Pons (tissue), 1 donor: ENCODE data around the gene IFT20.

Source experiments
- DNase-seq: peaks from one replicate; pipeline ENCODE4 v3.0.0-alpha.2; 2016; ENCODE audit warnings: low spot score

Gene IFT20, protein sequence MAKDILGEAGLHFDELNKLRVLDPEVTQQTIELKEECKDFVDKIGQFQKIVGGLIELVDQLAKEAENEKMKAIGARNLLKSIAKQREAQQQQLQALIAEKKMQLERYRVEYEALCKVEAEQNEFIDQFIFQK

GRCh38 chr17:28335201-28335958 lies at the start of gene IFT20, which contains the start of gene TNFAIP1:
TSS of gene IFT20 (minus strand) at chr17:28335472. CDS start at chr17:28331985, 3,487 bp downstream.
TSS of gene TNFAIP1 (plus strand) at chr17:28335761. CDS start at chr17:28339522, 3,761 bp downstream.
- peak; percentile 100 for DNase-seq

GRCh38 chr17:28385037-28385400 lies 49.7 kb upstream of the IFT20 start:
- DNase-seq, result no peak

GRCh38 chr17:28384281-28385036 lies 49.2 kb upstream of the IFT20 start:
- no peak for DNase-seq

DNA sequence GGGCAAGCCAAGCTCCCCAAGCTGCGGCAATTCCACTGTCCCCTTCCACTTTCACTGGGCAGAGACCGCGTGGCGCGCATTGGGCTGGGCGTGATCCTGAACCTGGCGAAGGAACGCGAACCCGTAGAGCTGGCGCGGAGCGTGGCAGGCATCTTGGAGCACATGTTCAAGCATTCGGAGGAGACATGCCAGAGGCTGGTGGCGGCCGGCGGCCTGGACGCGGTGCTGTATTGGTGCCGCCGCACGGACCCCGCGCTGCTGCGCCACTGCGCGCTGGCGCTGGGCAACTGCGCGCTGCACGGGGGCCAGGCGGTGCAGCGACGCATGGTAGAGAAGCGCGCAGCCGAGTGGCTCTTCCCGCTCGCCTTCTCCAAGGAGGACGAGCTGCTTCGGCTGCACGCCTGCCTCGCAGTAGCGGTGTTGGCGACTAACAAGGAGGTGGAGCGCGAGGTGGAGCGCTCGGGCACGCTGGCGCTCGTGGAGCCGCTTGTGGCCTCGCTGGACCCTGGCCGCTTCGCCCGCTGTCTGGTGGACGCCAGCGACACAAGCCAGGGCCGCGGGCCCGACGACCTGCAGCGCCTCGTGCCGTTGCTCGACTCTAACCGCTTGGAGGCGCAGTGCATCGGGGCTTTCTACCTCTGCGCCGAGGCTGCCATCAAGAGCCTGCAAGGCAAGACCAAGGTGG lies 46.0 kb upstream of the IFT20 start:
- DNase-seq, result no peak

- DNase-seq, result no peak
Observed at GRCh38 chr17:28379814-28380801, 44.8 kb upstream of the IFT20 start.

DNA sequence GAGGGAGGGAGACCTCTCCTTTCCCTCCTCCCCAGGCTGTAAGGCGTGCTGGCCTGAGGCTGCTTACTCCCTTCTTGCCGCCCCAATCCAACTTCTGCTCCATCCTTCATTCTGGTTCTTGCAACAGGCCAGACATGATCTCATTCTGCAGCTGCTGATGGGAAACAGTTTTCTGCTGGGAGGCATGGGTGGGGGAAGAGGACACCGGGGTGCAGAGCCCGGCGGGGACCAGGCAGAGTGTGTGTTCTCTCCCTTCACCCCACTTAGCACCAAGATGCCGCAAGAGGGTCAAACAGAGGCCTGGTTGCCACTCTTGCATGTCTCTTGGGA lies 37.6 kb upstream of the IFT20 start:
- DNase-seq, result no peak

DNA sequence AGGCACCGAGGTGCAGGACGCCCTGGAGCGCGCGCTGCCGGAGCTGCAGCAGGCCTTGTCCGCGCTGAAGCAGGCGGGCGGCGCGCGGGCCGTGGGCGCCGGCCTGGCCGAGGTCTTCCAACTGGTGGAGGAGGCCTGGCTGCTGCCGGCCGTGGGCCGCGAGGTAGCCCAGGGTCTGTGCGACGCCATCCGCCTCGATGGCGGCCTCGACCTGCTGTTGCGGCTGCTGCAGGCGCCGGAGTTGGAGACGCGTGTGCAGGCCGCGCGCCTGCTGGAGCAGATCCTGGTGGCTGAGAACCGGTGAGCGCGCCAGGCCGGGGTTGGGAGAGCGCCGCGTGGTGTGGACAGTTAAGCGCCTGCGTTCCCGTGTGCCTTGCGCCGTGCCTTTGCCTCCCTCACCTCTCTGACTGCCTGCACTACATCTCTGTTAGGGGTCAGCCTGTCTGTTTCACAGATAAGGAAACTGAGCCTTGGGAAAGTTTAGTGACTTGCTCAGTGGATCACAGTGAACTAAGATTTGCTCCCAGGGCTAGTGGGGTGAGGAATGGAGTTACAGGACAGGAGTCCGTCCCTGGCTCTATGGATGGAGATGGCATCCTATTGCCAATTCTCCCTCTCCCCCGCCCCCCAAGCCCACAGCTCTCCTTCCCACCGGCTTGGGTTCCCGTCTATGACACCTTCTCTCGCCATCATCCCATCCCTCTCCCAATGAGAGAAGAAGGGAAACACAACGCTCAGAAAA lies 37.1 kb upstream of the IFT20 start:
- no peak for DNase-seq

- DNase-seq, result peak; percentile 70
Observed at GRCh38 chr17:28371245-28372202, 36.3 kb upstream of the IFT20 start, which contains the start of gene SARM1. TSS of gene SARM1 (plus strand) at chr17:28371694. CDS start at chr17:28372033, 339 bp downstream.

DNA sequence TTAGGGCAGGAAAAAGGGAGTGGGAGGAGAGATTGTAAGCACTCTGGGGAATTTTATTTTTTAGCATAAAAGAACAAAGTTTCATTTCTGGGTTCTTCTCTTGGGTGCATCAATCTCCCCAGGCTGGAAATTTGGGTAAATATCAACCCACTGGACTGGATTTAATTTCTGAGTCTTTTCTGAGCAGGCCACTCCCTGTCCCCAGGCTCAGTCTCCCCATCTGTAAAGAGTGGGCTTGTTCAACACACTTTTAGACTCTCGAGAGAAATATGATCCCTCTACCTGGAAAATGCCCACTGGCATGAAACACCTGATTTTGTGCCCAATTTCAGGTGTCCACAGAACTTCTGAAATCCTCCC lies 35.5 kb upstream of the IFT20 start:
- DNase-seq, result no peak

GRCh38 chr17:28370035-28370743 lies 34.9 kb upstream of the IFT20 start, which contains the start of gene VTN:
TSS of gene VTN (minus strand) at chr17:28370307. CDS start at chr17:28370203, 104 bp downstream.
- no peak for DNase-seq

DNA sequence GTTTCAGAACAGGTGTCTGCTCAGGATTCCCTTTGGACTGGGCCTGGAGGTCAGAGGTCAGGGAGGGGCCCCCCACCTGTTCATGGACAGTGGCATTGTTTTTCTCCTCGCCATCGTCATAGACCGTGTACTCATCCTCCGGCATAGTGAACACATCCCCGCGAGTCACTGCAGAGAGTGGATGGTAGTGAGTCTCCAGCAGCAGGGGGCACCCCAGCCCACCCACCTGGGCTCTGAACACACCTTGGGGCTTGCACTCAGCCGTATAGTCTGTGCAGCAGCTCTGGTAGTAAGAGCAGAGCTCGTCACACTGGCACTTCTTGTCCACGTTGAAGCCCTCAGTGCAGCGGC lies 34.4 kb upstream of the IFT20 start:
- DNase-seq, result no peak

DNA sequence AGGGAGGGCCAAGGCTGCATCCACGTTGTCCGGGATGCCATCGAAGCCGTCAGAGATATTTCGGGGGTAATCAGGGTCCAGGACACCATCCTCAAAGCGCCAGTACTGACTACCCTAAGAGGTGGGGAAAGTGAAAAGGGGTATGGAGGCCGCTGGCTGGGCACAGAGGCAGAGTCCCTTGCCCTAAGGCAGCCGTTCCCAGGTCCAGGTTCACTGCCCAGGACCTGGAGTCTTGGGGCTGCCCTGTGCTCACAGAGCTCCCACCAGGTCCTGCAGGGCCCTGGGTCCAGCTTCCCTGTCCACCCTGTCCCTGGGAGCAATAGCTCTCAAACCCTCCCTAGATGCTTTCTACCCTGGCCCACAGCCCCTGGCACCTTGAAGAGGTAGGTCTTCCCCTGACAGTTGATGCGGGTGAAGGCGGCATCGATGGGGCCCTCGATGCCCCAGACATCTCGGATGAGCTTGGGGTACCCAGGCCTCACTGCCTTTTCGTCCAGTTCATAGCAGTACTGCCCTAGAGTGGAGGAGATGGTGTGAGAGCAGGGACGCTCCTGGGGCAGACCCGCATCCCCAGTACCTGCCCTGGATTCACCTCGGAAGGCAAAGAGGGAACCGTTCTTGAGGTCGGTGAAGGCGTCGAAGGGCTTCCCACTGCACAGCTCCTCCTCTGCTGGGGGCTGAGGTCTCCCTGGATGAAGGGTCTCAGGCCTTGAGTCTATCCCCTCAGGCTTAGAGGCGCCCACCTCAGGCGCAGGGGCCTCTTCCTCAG lies 33.8 kb upstream of the IFT20 start:
- DNase-seq, result no peak

DNA sequence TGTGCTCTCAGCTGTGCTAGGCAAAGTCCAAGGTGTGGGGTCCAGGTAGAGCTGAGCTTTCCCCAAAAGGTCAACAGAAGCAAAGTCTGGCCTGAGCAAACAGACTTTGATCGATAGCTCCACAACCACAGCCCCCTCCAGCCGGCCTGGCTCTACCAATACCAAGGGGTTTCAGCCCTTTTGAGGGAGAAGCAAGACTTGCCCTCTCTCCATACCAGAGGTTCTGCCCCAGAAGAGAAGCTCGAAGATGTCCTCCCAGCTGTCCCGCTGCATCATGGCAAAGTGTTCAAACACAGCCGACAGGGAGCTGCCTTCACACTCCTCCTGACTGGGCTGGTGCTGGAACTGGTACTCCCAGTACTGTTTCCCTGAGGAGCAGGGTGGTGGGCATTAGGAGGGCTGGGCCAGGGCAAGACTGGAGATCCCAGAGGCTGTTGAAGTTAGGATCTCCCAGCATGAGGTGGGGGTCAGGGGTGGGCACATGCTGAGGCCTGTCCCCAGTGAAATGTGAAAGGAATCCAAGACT lies 33.1 kb upstream of the IFT20 start:
- no peak for DNase-seq

GRCh38 chr17:28367641-28368305 lies 32.5 kb upstream of the IFT20 start:
- no peak for DNase-seq

DNA sequence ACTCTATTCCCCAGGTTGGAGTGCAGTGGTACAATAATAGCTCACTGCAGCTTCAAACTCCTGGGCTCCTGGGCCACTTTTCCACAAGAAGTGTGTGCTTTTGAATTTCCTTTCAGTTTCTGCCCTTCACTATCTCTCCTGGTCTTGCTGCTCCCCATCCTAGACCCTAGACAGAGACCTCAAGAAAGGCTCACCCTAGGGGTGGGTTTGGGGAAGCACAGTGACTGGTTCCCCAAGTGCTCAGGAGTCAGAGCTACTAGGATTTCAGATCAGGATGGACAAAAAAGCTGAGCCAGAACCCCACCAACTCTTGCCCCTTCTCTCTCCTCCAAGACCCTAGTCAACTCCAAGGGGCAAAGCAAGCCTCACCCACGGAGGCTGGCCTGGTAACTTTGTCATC lies 31.3 kb upstream of the IFT20 start:
- DNase-seq, result no peak

GRCh38 chr17:28365487-28365886 lies 30.2 kb upstream of the IFT20 start:
- no peak for DNase-seq

DNA sequence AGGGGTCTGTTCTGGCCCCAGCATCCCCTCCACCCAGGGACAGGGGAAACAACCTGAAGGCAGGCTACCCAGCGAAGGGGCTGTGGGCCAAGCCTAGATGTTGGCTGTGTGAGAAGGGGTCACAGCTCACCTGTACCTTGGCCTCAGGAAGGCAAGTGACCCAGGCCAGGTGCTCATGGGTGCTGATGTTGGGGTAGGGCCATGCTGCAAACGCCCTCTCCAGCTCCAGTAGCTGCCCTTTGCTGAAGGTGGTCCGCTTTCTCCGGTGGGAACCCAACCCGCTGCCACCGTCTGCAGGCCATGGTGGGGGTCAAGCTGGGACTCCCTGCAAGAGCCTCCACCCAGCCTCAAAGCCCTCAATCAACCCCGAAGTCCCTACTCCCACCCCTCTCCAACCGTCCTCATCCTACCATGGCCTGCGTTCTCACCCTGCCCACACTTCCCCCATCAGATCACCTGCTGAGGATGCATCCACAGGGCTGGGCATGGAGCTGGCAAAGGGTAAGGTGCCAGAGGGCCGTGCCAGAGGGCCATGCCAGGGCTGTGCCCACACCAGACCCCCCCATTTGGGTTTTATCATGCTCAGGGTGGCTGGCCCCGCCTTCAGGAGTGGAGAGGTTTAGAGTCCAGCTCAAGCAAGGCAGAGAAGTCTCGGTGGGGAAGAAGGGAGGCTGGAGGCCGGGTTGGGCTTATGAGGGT lies 29.5 kb upstream of the IFT20 start, which contains the start of gene SEBOX:
Gene SEBOX, minus strand, starts transcription at position 535 of the 699 bp plus-strand sequence. Its CDS starts 48 bp downstream, at position 487.
- DNase-seq, result no peak
